Measurements from ENCODE around the gene COX5A. TPM values are rescaled to one million over a fixed set of nuclear protein-coding genes. Genes with fewer than 3 reads are reported as not detected.
A peak's percentile ranks its signal among the peaks of the same experiment; 100 is the strongest.
"Not testable (repeated sequence)": the region's sequence is repeated elsewhere in the genome, so short reads cannot be mapped to it uniquely, and the experiment has no call there.

The COX5A gene
- total and polyA plus RNA-seq, 2 of the 13 experiments (the other 11 are each of a cell fraction or from before 2014, with no cell fraction given): 158 to 218 TPM

GRCh38 chr15:74935193-74935592 is 2.7 kb downstream of the COX5A start:
- Histone ChIP-seq H3K4me2 (ENCODE audit: low read depth, low read length) (peak overlapping the region; percentile 27; the same call in 1 of the 2 replicates), H4K20me1 (ENCODE audit: insufficient read depth, low read length) (peaks cover 15% of the 10 kb centered on the region), H3K4me1 (ENCODE audit: insufficient read depth, low read length) (peaks cover 53% of the 10 kb centered on the region), H3K79me2 (ENCODE audit: insufficient read depth, low read length) (peaks cover 51% of the 10 kb centered on the region)
- H3K36me3 ChIP-seq (replicated peaks in 1 of 2; ENCODE audit: control insufficient read depth in 1 of 2, insufficient read depth in 2 of 2, low read length in 2 of 2); in situ Hi-C loops (cut with HindIII; ENCODE audit: extremely low pct_ligation_motif_present, low pct_unique_long_range_greater_than_20kb); intact Hi-C loops (cut with micrococcal nuclease; ENCODE audit: unreplicated experiment); BruUV-seq (replicated peaks); ATAC-seq; CTCF ChIA-PET (ENCODE audit: low intra/inter-chr PET ratio, low total read pairs); H3K9ac ChIP-seq (ENCODE audit: insufficient read depth, low read depth, low read length); H3K27me3 ChIP-seq (ENCODE audit: control insufficient read depth in 1 of 2, insufficient read depth in 2 of 2, low read length in 2 of 2); H3K27ac ChIP-seq (ENCODE audit: extremely low read length, insufficient read depth, low read length); H2AFZ ChIP-seq (ENCODE audit: low read length); H3K4me3 ChIP-seq (replicated peaks in 1 of 3; ENCODE audit: insufficient read depth in 1 of 3, low read depth in 2 of 3, low read length in 3 of 3); FAIRE-seq; H3K9me3 ChIP-seq (ENCODE audit: low read length); TF ChIP-seq NR2F6 (IDR thresholded peaks at IDR 0.05): not testable (repeated sequence)
- POLR2A ChIA-PET: interaction anchor here (0.6 to 1.5 kb wide), 2 partner anchors 34 to 70 kb away, joined by 3 to 4 read pairs; no protein-coding TSS in a partner anchor
- 82% methylated on average over 3 of the region's 3 CpGs for WGBS (ENCODE audit: low lambda C conversion rate)
- TF ChIP-seq, protein P1, sequence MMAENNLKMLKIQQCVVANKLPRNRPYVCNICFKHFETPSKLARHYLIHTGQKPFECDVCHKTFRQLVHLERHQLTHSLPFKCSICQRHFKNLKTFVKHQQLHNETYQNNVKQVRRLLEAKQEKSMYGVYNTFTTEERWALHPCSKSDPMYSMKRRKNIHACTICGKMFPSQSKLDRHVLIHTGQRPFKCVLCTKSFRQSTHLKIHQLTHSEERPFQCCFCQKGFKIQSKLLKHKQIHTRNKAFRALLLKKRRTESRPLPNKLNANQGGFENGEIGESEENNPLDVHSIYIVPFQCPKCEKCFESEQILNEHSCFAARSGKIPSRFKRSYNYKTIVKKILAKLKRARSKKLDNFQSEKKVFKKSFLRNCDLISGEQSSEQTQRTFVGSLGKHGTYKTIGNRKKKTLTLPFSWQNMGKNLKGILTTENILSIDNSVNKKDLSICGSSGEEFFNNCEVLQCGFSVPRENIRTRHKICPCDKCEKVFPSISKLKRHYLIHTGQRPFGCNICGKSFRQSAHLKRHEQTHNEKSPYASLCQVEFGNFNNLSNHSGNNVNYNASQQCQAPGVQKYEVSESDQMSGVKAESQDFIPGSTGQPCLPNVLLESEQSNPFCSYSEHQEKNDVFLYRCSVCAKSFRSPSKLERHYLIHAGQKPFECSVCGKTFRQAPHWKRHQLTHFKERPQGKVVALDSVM (CRISPR knock-in tag; IDR thresholded peaks at IDR 0.05): peak; percentile 74; the same call in 1 of the 2 replicates
- peak; percentile 37; the same call in 1 of the 2 replicates for TF ChIP-seq NR2F6 (CRISPR knock-in tag; IDR thresholded peaks at IDR 0.05)
- TF ChIP-seq, protein P2, sequence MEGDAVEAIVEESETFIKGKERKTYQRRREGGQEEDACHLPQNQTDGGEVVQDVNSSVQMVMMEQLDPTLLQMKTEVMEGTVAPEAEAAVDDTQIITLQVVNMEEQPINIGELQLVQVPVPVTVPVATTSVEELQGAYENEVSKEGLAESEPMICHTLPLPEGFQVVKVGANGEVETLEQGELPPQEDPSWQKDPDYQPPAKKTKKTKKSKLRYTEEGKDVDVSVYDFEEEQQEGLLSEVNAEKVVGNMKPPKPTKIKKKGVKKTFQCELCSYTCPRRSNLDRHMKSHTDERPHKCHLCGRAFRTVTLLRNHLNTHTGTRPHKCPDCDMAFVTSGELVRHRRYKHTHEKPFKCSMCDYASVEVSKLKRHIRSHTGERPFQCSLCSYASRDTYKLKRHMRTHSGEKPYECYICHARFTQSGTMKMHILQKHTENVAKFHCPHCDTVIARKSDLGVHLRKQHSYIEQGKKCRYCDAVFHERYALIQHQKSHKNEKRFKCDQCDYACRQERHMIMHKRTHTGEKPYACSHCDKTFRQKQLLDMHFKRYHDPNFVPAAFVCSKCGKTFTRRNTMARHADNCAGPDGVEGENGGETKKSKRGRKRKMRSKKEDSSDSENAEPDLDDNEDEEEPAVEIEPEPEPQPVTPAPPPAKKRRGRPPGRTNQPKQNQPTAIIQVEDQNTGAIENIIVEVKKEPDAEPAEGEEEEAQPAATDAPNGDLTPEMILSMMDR (CRISPR knock-in tag; IDR thresholded peaks at IDR 0.05): peak; percentile 51
- DNase-seq (ENCODE audit: low spot score): peak; percentile 31

Measured in HepG2 (cell line).